ENCODE data around the gene PLEKHA4. TPM values are rescaled to one million over a fixed set of nuclear protein-coding genes. Genes with fewer than 3 reads are reported as not detected.
A peak's percentile ranks its signal among the peaks of the same experiment; 100 is the strongest.

PLEKHA4 gene
- total and polyA plus RNA-seq, 12 donors, result 18.5 to 70.6 (median 28.0) TPM

- no peaks in the 10 kb centered on the region for H3K27me3 ChIP-seq
- H3K4me3 ChIP-seq, result no peak overlapping the region
- peaks cover 0 to 8% (median 0%) of the 10 kb centered on the region in 9 donors for H3K36me3 ChIP-seq
- no peak overlapping the region for H3K27ac ChIP-seq
- intact Hi-C loops (cut with DNase I), result no loop called here
- TF ChIP-seq CTCF (IDR thresholded peaks at IDR 0.05), result no peak
- WGBS, 2 donors, result 78% methylated on average over 5 of the region's 5 CpGs
- DNase-seq (peak in 1 of 2 donors; percentile 59), ATAC-seq (peak in 2 of 8 donors; percentile 32 to 52)
- peaks cover under 1 to 16% (median 11%) of the 10 kb centered on the region in 9 donors for H3K4me1 ChIP-seq
- no peaks in the 10 kb centered on the region for H3K9me3 ChIP-seq
These were observed 61.9 kb downstream of the PLEKHA4 start for GRCh38 chr19:48806518-48806817.

- no peak for DNase-seq
- H3K36me3 ChIP-seq, result peaks cover 0 to 8% (median 0%) of the 10 kb centered on the region in 9 donors
- no peak overlapping the region for H3K27ac ChIP-seq
- peaks cover 0 to 12% (median 7%) of the 10 kb centered on the region in 9 donors for H3K4me1 ChIP-seq
- no peak for ATAC-seq
- TF ChIP-seq CTCF (IDR thresholded peaks at IDR 0.05), result no peak
- intact Hi-C loops (cut with DNase I), result no loop called here
- no peak overlapping the region for H3K4me3 ChIP-seq
- 92 to 93% methylated on average over 14 to 15 of the region's 15 CpGs for WGBS, 2 donors
- H3K9me3 ChIP-seq, result no peaks in the 10 kb centered on the region
- no peaks in the 10 kb centered on the region for H3K27me3 ChIP-seq
These were observed 63.0 kb downstream of the PLEKHA4 start for GRCh38 chr19:48805452-48805851.

- 83% methylated on average over 8 of the region's 8 CpGs for WGBS, 2 donors
- no peak for TF ChIP-seq CTCF (IDR thresholded peaks at IDR 0.05)
- Histone ChIP-seq H3K4me3 (no peak overlapping the region), H3K27me3 (no peaks in the 10 kb centered on the region), H3K27ac (no peak overlapping the region), H3K4me1 (peaks cover 0 to 2% (median 0%) of the 10 kb centered on the region in 9 donors), H3K36me3 (peaks cover 0 to 9% (median 0%) of the 10 kb centered on the region in 9 donors), H3K9me3 (no peaks in the 10 kb centered on the region)
- no peak for ATAC-seq
- DNase-seq, result no peak
- intact Hi-C loops (cut with DNase I), result no loop called here
These were observed 63.9 kb downstream of the PLEKHA4 start for GRCh38 chr19:48804496-48804895.

GRCh38 chr19:48802623-48803022, 65.8 kb downstream of the PLEKHA4 start:
- 98 to 99% methylated on average over 2 of the region's 2 CpGs for WGBS, 2 donors
- H3K4me1 ChIP-seq, result no peaks in the 10 kb centered on the region
- no peak overlapping the region for H3K27ac ChIP-seq
- no peak for ATAC-seq
- TF ChIP-seq CTCF (IDR thresholded peaks at IDR 0.05), result no peak
- no peaks in the 10 kb centered on the region for H3K27me3 ChIP-seq
- peaks cover 0 to 15% (median 0%) of the 10 kb centered on the region in 9 donors for H3K36me3 ChIP-seq
- H3K4me3 ChIP-seq, result no peak overlapping the region
- H3K9me3 ChIP-seq, result no peaks in the 10 kb centered on the region
- DNase-seq, result no peak
- intact Hi-C loops (cut with DNase I), result no loop called here
